HepG2 (cell line): ENCODE results near the gene ABHD17A. TPM values are rescaled to one million over a fixed set of nuclear protein-coding genes. Genes with fewer than 3 reads are reported as not detected.

Experiments
- AGO2 ChIP-seq: fragments of 200-400 bp; formaldehyde crosslinking; optimal IDR thresholded peaks from 2 replicates; pipeline ENCODE3; 2017; ENCODE audit warnings: mild to moderate bottlenecking, low read depth, low read length, moderate library complexity
- DNMT3B ChIP-seq: conservative IDR thresholded peaks from 2 replicates; pipeline ENCODE4 v1.6.1; 2016; ENCODE audit warnings: missing biosample characterization, control low read depth
- KLF15 ChIP-seq: sonication (generic); formaldehyde crosslinking; IDR thresholded peaks from 2 replicates; pipeline ENCODE4 v1.8.1; 2023; ENCODE audit warnings: borderline replicate concordance, mild to moderate bottlenecking, inconsistent platforms, missing genetic modification reagents, mixed read lengths
- MTF1 ChIP-seq: sonication (generic); formaldehyde crosslinking; IDR thresholded peaks from 2 replicates; pipeline ENCODE4 v1.5.0; 2020; ENCODE audit warnings: missing genetic modification reagents
- NFATC3 ChIP-seq: sonication (generic); formaldehyde crosslinking; IDR thresholded peaks from 2 replicates; pipeline ENCODE4 v1.5.1; 2020; ENCODE audit warnings: mild to moderate bottlenecking, missing genetic modification reagents
- NKX3-1 ChIP-seq: sonication (generic); formaldehyde crosslinking; IDR thresholded peaks from 2 replicates; pipeline ENCODE4 v1.5.0; 2020; ENCODE audit warnings: missing genetic modification reagents
- POLR2AphosphoS5 ChIP-seq: IDR thresholded peaks from 2 replicates; pipeline ENCODE4 v1.6.1; 2012; ENCODE audit warnings: low read depth, low read length
- RAD51 ChIP-seq: fragments of 450-650 bp; IDR thresholded peaks from 2 replicates; pipeline ENCODE4 v1.6.1; 2016; ENCODE audit warnings: borderline replicate concordance
- RBM22 ChIP-seq: fragments of 200-400 bp; formaldehyde crosslinking; optimal IDR thresholded peaks from 2 replicates; pipeline ENCODE3; 2017; ENCODE audit warnings: mild to moderate bottlenecking, low read length, moderate library complexity
- SALL1 ChIP-seq: sonication (generic); formaldehyde crosslinking; IDR thresholded peaks from 2 replicates; pipeline ENCODE4 v1.8.0; 2022; ENCODE audit warnings: mild to moderate bottlenecking, missing genetic modification reagents
- SKI ChIP-seq: fragments of 450-650 bp; IDR thresholded peaks from one replicate; pipeline ENCODE4 v1.6.1; 2018; ENCODE audit warnings: mild to moderate bottlenecking; ENCODE audit not compliant: partially characterized antibody
- ZFP36L1 ChIP-seq: sonication (generic); formaldehyde crosslinking; IDR thresholded peaks from 2 replicates; pipeline ENCODE4 v1.8.0; 2022; ENCODE audit warnings: mild to moderate bottlenecking, missing genetic modification reagents, moderate library complexity
- ZNF10 ChIP-seq: sonication (generic); formaldehyde crosslinking; IDR thresholded peaks from 2 replicates; pipeline ENCODE4 v1.4.0; 2020; ENCODE audit warnings: mild to moderate bottlenecking, low read depth, missing genetic modification reagents, borderline replicate concordance
- ZNF329 ChIP-seq: sonication (generic); formaldehyde crosslinking; IDR thresholded peaks from 2 replicates; pipeline ENCODE4 v1.9.0; 2021; ENCODE audit warnings: low read depth, mild to moderate bottlenecking, missing genetic modification reagents
- ZNF343 ChIP-seq: sonication (generic); formaldehyde crosslinking; IDR thresholded peaks from 2 replicates; pipeline ENCODE4 v1.4.0; 2020; ENCODE audit warnings: mild to moderate bottlenecking, missing genetic modification reagents
- ZNF484 ChIP-seq: sonication (generic); formaldehyde crosslinking; IDR thresholded peaks from 2 replicates; pipeline ENCODE4 v1.5.1; 2020; ENCODE audit warnings: mild to moderate bottlenecking, low read depth, missing genetic modification reagents, borderline replicate concordance
- ZNF598 ChIP-seq: sonication (generic); formaldehyde crosslinking; IDR thresholded peaks from 2 replicates; pipeline ENCODE4 v1.5.1; 2020; ENCODE audit warnings: mild to moderate bottlenecking, missing genetic modification reagents, borderline replicate concordance
- polyA plus RNA-seq, 8 experiments: library from polyadenylated mRNA; depleted of rRNA in 3 of 8; stranded (reverse) in 7 of 8; unstranded in 1 of 8; fragments of >200 nt; fragmentation: Illumina TruSeq in 4 of 8; extraction: Trizol in 4 of 8; gene quantifications; 2 replicates each; pipeline versions ENCODE4 v1.2.1 to v1.2.3, GENCODE V29; 2011 to 2016; ENCODE audit warnings: low read depth in 4 of 8, missing spikeins in 1 of 8, mixed read lengths in 1 of 8; ENCODE audit not compliant: insufficient read depth in 1 of 8
- total RNA-seq, 5 experiments: library from RNA; depleted of rRNA; stranded (reverse); fragments of >200 nt; fragmentation: Illumina TruSeq; extraction: Trizol; gene quantifications; 2 replicates each; pipeline ENCODE4 v1.2.3, GENCODE V29; 2016; ENCODE audit warnings: low read depth in 1 of 5
- TF ChIP-seq, protein P1 (sequence below): sonication (generic); formaldehyde crosslinking; IDR thresholded peaks from 2 replicates; pipeline ENCODE4 v1.4.0; 2020; ENCODE audit warnings: missing genetic modification reagents
- TF ChIP-seq, protein P2 (sequence below): sonication (generic); formaldehyde crosslinking; IDR thresholded peaks from 2 replicates; pipeline ENCODE4 v1.4.0; 2020; ENCODE audit warnings: missing genetic modification reagents
- TF ChIP-seq, protein P3 (sequence below): sonication (generic); formaldehyde crosslinking; IDR thresholded peaks from 2 replicates; pipeline ENCODE4 v1.4.0; 2020; ENCODE audit warnings: missing genetic modification reagents
- TF ChIP-seq, protein P4 (sequence below): sonication (generic); formaldehyde crosslinking; IDR thresholded peaks from 2 replicates; pipeline ENCODE4 v1.8.0; 2022; ENCODE audit warnings: missing genetic modification reagents, low read depth, mild to moderate bottlenecking, borderline replicate concordance
- TF ChIP-seq, protein P5 (sequence below): sonication (generic); formaldehyde crosslinking; IDR thresholded peaks from 2 replicates; pipeline ENCODE4 v1.5.0; 2020; ENCODE audit warnings: missing genetic modification reagents

Gene ABHD17A
- total and polyA plus RNA-seq, 2 of the 13 experiments (the other 11 are each of a cell fraction or from before 2014, with no cell fraction given): 27.7 to 40.8 TPM

DNA sequence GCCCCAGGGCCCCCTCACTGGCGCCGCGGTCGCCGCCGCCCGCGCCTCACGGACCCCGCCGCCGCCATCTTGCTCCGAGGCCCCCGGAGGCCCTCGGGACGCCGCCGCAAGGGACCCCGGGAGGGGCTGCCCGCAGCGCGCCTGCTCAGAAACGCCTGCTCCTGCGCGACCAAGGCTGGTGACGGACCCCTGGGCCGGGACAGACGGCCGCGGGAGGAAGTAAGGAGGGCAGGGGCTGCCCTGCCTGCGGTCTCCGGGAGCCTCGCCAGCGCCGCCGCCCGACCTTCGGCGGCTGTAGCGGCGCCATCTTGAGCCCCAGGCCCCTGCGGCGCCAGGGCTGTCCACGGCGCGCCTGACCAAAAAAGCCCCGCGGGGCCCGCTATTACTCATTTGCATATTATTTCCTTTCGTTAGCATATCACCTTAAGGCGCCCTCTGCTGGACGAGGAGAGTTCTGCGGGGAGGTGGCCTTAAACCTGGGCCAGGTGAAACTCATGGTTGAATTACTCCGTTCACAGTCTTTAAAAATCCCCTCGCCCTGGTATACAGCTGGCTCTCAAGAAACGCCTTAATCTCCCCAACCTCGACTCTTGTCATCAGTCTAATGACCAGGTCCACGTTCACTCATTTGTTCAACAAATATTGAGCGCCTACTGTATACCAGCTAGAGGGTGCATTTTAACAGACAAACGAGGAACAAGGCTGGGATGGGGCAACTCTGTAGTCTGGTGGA is 36.7 kb downstream of the ABHD17A start, which contains the start of gene REXO1 (continued):
- peak; percentile 26 for TF ChIP-seq SKI
- TF ChIP-seq, protein P1, sequence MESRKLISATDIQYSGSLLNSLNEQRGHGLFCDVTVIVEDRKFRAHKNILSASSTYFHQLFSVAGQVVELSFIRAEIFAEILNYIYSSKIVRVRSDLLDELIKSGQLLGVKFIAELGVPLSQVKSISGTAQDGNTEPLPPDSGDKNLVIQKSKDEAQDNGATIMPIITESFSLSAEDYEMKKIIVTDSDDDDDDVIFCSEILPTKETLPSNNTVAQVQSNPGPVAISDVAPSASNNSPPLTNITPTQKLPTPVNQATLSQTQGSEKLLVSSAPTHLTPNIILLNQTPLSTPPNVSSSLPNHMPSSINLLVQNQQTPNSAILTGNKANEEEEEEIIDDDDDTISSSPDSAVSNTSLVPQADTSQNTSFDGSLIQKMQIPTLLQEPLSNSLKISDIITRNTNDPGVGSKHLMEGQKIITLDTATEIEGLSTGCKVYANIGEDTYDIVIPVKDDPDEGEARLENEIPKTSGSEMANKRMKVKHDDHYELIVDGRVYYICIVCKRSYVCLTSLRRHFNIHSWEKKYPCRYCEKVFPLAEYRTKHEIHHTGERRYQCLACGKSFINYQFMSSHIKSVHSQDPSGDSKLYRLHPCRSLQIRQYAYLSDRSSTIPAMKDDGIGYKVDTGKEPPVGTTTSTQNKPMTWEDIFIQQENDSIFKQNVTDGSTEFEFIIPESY (CRISPR knock-in tag): no peak; the same call in 1 of the 2 replicates
- no peak for TF ChIP-seq ZNF329 (CRISPR knock-in tag)
- no peak for TF ChIP-seq DNMT3B (CRISPR knock-in tag)
- TF ChIP-seq, protein P2, sequence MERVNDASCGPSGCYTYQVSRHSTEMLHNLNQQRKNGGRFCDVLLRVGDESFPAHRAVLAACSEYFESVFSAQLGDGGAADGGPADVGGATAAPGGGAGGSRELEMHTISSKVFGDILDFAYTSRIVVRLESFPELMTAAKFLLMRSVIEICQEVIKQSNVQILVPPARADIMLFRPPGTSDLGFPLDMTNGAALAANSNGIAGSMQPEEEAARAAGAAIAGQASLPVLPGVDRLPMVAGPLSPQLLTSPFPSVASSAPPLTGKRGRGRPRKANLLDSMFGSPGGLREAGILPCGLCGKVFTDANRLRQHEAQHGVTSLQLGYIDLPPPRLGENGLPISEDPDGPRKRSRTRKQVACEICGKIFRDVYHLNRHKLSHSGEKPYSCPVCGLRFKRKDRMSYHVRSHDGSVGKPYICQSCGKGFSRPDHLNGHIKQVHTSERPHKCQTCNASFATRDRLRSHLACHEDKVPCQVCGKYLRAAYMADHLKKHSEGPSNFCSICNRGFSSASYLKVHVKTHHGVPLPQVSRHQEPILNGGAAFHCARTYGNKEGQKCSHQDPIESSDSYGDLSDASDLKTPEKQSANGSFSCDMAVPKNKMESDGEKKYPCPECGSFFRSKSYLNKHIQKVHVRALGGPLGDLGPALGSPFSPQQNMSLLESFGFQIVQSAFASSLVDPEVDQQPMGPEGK (CRISPR knock-in tag): no peak
- TF ChIP-seq ZNF598 (CRISPR knock-in tag): no peak
- TF ChIP-seq POLR2AphosphoS5: peak; percentile 29; the same call in 1 of the 2 replicates
- no peak for TF ChIP-seq ZFP36L1 (CRISPR knock-in tag)
- TF ChIP-seq RBM22: no peak
- TF ChIP-seq ZNF484 (CRISPR knock-in tag): no peak
- TF ChIP-seq SALL1 (CRISPR knock-in tag): no peak
- TF ChIP-seq AGO2: no peak
- no peak for TF ChIP-seq NKX3-1
- no peak for TF ChIP-seq RAD51
- TF ChIP-seq, protein P3, sequence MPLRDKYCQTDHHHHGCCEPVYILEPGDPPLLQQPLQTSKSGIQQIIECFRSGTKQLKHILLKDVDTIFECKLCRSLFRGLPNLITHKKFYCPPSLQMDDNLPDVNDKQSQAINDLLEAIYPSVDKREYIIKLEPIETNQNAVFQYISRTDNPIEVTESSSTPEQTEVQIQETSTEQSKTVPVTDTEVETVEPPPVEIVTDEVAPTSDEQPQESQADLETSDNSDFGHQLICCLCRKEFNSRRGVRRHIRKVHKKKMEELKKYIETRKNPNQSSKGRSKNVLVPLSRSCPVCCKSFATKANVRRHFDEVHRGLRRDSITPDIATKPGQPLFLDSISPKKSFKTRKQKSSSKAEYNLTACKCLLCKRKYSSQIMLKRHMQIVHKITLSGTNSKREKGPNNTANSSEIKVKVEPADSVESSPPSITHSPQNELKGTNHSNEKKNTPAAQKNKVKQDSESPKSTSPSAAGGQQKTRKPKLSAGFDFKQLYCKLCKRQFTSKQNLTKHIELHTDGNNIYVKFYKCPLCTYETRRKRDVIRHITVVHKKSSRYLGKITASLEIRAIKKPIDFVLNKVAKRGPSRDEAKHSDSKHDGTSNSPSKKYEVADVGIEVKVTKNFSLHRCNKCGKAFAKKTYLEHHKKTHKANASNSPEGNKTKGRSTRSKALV (CRISPR knock-in tag): no peak
- no peak for TF ChIP-seq ZNF10 (CRISPR knock-in tag)
- TF ChIP-seq, protein P4, sequence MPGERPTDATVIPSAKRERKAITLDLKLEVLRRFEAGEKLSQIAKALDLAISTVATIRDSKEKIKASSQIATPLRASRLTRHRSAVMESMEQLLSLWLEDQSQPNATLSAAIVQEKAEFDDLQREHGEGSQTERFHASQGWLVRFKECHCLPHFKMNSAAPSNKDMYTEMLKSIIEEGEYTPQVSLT: no peak
- TF ChIP-seq KLF15 (CRISPR knock-in tag): no peak
- TF ChIP-seq MTF1 (CRISPR knock-in tag): no peak
- no peak for TF ChIP-seq NFATC3 (CRISPR knock-in tag)
- no peak for TF ChIP-seq ZNF343 (CRISPR knock-in tag)
- TF ChIP-seq, protein P5, sequence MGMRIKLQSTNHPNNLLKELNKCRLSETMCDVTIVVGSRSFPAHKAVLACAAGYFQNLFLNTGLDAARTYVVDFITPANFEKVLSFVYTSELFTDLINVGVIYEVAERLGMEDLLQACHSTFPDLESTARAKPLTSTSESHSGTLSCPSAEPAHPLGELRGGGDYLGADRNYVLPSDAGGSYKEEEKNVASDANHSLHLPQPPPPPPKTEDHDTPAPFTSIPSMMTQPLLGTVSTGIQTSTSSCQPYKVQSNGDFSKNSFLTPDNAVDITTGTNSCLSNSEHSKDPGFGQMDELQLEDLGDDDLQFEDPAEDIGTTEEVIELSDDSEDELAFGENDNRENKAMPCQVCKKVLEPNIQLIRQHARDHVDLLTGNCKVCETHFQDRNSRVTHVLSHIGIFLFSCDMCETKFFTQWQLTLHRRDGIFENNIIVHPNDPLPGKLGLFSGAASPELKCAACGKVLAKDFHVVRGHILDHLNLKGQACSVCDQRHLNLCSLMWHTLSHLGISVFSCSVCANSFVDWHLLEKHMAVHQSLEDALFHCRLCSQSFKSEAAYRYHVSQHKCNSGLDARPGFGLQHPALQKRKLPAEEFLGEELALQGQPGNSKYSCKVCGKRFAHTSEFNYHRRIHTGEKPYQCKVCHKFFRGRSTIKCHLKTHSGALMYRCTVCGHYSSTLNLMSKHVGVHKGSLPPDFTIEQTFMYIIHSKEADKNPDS (CRISPR knock-in tag): no peak
